WTC11 (cell line): ENCODE results near the gene ERP29. TPM values are rescaled to one million over a fixed set of nuclear protein-coding genes. Genes with fewer than 3 reads are reported as not detected.

ENCODE experiments used
- ATAC-seq: fragments of 200-7000 bp; cut with Tn5 transposase; 2 replicates; pipeline ENCODE4 v1.10.0; 2021; ENCODE audit warnings: mild to moderate bottlenecking, moderate library complexity
- CTCF ChIA-PET: fragments of 300-600 bp; sonication (Branson Sonifier 250); formaldehyde crosslinking; loops from one replicate; lab custom pipeline; 2021; ENCODE audit warnings: antibody characterized with exemption; lab: Charles Lee
- POLR2A ChIA-PET: fragments of 350-600 bp; sonication (Branson Sonifier 250); formaldehyde crosslinking; loops from one replicate; lab custom pipeline; 2021; ENCODE audit warnings: antibody characterized with exemption; lab: Charles Lee
- DNase-seq: peaks from one replicate; pipeline ENCODE4 v3.0.0; 2021; ENCODE audit warnings: low spot score
- H3K27ac Mint-ChIP-seq: 2 replicates; pipeline ENCODE4 v1.8.0; 2021; ENCODE audit warnings: mixed read lengths
- H3K27me3 Mint-ChIP-seq: 2 replicates; pipeline ENCODE4 v1.8.0; 2021; ENCODE audit warnings: low read depth, mild to moderate bottlenecking, moderate library complexity, mixed read lengths
- H3K36me3 Mint-ChIP-seq: 2 replicates; pipeline ENCODE4 v1.8.0; 2021; ENCODE audit warnings: mixed read lengths
- H3K4me1 Mint-ChIP-seq: 2 replicates; pipeline ENCODE4 v1.8.0; 2022; ENCODE audit warnings: mixed read lengths
- H3K4me3 Mint-ChIP-seq: 2 replicates; pipeline ENCODE4 v1.8.0; 2021; ENCODE audit warnings: mild to moderate bottlenecking, moderate library complexity, mixed read lengths
- H3K9me3 Mint-ChIP-seq: 2 replicates; pipeline ENCODE4 v1.8.0; 2021; ENCODE audit warnings: mixed read lengths
- ELF4 ChIP-seq: sonication (generic); formaldehyde crosslinking; IDR thresholded peaks from 2 replicates; pipeline ENCODE4 v1.8.1; 2022; ENCODE audit warnings: low read depth, mild to moderate bottlenecking, moderate library complexity, missing genetic modification reagents
- FOXK1 ChIP-seq: sonication (generic); formaldehyde crosslinking; IDR thresholded peaks from 2 replicates; pipeline ENCODE4 v1.8.0; 2022; ENCODE audit warnings: mild to moderate bottlenecking, moderate library complexity, missing genetic modification reagents
- GTF2I ChIP-seq: fragments of 250-450 bp; sonication (Bioruptor Pico); conservative IDR thresholded peaks from 2 replicates; pipeline ENCODE4 v1.4.0; 2021; ENCODE audit warnings: mild to moderate bottlenecking
- HMGA2 ChIP-seq: fragments of 250-450 bp; sonication (Bioruptor Pico); IDR thresholded peaks from 2 replicates; pipeline ENCODE4 v1.4.0; 2021; ENCODE audit warnings: mild to moderate bottlenecking, moderate library complexity
- IRF2 ChIP-seq: sonication (generic); formaldehyde crosslinking; IDR thresholded peaks from 2 replicates; pipeline ENCODE4 v1.8.0; 2022; ENCODE audit warnings: low read depth, missing genetic modification reagents, borderline replicate concordance
- NFATC4 ChIP-seq: fragments of 250-450 bp; sonication (Bioruptor Pico); IDR thresholded peaks from 2 replicates; pipeline ENCODE4 v1.9.0; 2021; ENCODE audit warnings: mild to moderate bottlenecking
- NFE2L1 ChIP-seq: sonication (generic); formaldehyde crosslinking; IDR thresholded peaks from 2 replicates; pipeline ENCODE4 v1.8.1; 2023; ENCODE audit warnings: missing genetic modification reagents
- RORB ChIP-seq: fragments of 250-450 bp; sonication (Bioruptor Pico); IDR thresholded peaks from 2 replicates; pipeline ENCODE4 v1.9.0; 2021; ENCODE audit warnings: mild to moderate bottlenecking
- SP1 ChIP-seq: sonication (generic); formaldehyde crosslinking; conservative IDR thresholded peaks from 2 replicates; pipeline ENCODE4 v1.8.1; 2022; ENCODE audit warnings: missing genetic modification reagents
- TCF7 ChIP-seq: sonication (generic); formaldehyde crosslinking; IDR thresholded peaks from 2 replicates; pipeline ENCODE4 v1.8.0; 2022; ENCODE audit warnings: mild to moderate bottlenecking, low read depth, missing genetic modification reagents, moderate library complexity
- ZNF219 ChIP-seq: sonication (generic); formaldehyde crosslinking; IDR thresholded peaks from 2 replicates; pipeline ENCODE4 v1.8.0; 2023; ENCODE audit warnings: missing genetic modification reagents, mild to moderate bottlenecking, borderline replicate concordance
- ZNF396 ChIP-seq: fragments of 250-450 bp; sonication (Bioruptor Pico); IDR thresholded peaks from 2 replicates; pipeline ENCODE4 v1.8.0; 2021; ENCODE audit warnings: mild to moderate bottlenecking, moderate library complexity, borderline replicate concordance
- total RNA-seq: library from RNA; stranded (reverse); gene quantifications from 3 replicates; pipeline ENCODE4 v1.2.3, GENCODE V29; 2021
- TF ChIP-seq, protein P1 (sequence below): sonication (generic); formaldehyde crosslinking; conservative IDR thresholded peaks from 2 replicates; pipeline ENCODE4 v1.8.1; 2022; ENCODE audit warnings: mild to moderate bottlenecking, missing genetic modification reagents
- TF ChIP-seq, protein P2 (sequence below): sonication (generic); formaldehyde crosslinking; conservative IDR thresholded peaks from 2 replicates; pipeline ENCODE4 v1.8.1; 2023; ENCODE audit warnings: mild to moderate bottlenecking, low read depth, missing genetic modification reagents, moderate library complexity
- TF ChIP-seq, protein P3 (sequence below): sonication (generic); formaldehyde crosslinking; IDR thresholded peaks from 2 replicates; pipeline ENCODE4 v1.8.1; 2023; ENCODE audit warnings: mild to moderate bottlenecking, missing genetic modification reagents
- TF ChIP-seq, protein P4 (sequence below): sonication (generic); formaldehyde crosslinking; IDR thresholded peaks from 2 replicates; pipeline ENCODE4 v1.8.1; 2022; ENCODE audit warnings: mild to moderate bottlenecking, moderate library complexity, missing genetic modification reagents
- TF ChIP-seq, protein P5 (sequence below): fragments of 200-600 bp; IDR thresholded peaks from 2 replicates; pipeline ENCODE4 v1.8.0; 2022; ENCODE audit warnings: antibody characterized with exemption
- TF ChIP-seq, protein P6 (sequence below): sonication (generic); formaldehyde crosslinking; IDR thresholded peaks from 2 replicates; pipeline ENCODE4 v1.8.1; 2023; ENCODE audit warnings: mild to moderate bottlenecking, missing genetic modification reagents, moderate library complexity

The ERP29 gene
- total RNA-seq, 1 experiment from 2014 or later = 162 TPM

DNA sequence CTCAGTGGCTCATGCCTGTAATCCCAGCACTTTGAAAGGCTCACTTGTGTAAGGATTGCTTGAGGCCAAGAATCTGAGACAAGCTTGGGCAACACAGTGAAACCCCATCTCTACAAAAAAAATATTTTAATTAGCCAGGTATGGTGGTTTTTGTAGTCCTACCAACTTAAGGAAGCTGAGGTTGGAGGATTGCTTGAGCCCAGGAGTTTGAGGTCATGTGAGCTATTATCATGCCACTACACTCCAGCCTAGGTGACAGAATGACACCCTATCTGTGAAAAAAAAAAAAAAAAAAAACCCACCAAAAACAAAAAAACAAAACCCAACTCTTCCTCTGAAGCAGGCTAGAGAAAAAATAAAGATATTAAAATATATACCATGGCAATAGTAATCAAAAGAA, 41.4 kb upstream of the ERP29 start:
- peaks cover 18% of the 10 kb centered on the region for H3K9me3 Mint-ChIP-seq
- H3K36me3 Mint-ChIP-seq = peaks cover 14% of the 10 kb centered on the region
- TF ChIP-seq FOXK1 (CRISPR knock-in tag) (no peak), ZNF396 (CRISPR knock-in tag) (no peak), NFE2L1 (CRISPR knock-in tag) (no peak), SP1 (CRISPR knock-in tag) (no peak), GTF2I (no peak), ELF4 (CRISPR knock-in tag) (no peak), IRF2 (CRISPR knock-in tag) (no peak), HMGA2 (no peak), ZNF219 (CRISPR knock-in tag) (no peak), NFATC4 (CRISPR knock-in tag) (no peak), RORB (CRISPR knock-in tag) (no peak), TCF7 (no peak)
- TF ChIP-seq, protein P1, sequence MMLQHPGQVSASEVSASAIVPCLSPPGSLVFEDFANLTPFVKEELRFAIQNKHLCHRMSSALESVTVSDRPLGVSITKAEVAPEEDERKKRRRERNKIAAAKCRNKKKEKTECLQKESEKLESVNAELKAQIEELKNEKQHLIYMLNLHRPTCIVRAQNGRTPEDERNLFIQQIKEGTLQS = no peak
- TF ChIP-seq, protein P2, sequence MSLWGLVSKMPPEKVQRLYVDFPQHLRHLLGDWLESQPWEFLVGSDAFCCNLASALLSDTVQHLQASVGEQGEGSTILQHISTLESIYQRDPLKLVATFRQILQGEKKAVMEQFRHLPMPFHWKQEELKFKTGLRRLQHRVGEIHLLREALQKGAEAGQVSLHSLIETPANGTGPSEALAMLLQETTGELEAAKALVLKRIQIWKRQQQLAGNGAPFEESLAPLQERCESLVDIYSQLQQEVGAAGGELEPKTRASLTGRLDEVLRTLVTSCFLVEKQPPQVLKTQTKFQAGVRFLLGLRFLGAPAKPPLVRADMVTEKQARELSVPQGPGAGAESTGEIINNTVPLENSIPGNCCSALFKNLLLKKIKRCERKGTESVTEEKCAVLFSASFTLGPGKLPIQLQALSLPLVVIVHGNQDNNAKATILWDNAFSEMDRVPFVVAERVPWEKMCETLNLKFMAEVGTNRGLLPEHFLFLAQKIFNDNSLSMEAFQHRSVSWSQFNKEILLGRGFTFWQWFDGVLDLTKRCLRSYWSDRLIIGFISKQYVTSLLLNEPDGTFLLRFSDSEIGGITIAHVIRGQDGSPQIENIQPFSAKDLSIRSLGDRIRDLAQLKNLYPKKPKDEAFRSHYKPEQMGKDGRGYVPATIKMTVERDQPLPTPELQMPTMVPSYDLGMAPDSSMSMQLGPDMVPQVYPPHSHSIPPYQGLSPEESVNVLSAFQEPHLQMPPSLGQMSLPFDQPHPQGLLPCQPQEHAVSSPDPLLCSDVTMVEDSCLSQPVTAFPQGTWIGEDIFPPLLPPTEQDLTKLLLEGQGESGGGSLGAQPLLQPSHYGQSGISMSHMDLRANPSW (CRISPR knock-in tag) = no peak
- TF ChIP-seq, protein P3, sequence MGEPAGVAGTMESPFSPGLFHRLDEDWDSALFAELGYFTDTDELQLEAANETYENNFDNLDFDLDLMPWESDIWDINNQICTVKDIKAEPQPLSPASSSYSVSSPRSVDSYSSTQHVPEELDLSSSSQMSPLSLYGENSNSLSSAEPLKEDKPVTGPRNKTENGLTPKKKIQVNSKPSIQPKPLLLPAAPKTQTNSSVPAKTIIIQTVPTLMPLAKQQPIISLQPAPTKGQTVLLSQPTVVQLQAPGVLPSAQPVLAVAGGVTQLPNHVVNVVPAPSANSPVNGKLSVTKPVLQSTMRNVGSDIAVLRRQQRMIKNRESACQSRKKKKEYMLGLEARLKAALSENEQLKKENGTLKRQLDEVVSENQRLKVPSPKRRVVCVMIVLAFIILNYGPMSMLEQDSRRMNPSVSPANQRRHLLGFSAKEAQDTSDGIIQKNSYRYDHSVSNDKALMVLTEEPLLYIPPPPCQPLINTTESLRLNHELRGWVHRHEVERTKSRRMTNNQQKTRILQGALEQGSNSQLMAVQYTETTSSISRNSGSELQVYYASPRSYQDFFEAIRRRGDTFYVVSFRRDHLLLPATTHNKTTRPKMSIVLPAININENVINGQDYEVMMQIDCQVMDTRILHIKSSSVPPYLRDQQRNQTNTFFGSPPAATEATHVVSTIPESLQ (CRISPR knock-in tag) = no peak
- TF ChIP-seq, protein P4, sequence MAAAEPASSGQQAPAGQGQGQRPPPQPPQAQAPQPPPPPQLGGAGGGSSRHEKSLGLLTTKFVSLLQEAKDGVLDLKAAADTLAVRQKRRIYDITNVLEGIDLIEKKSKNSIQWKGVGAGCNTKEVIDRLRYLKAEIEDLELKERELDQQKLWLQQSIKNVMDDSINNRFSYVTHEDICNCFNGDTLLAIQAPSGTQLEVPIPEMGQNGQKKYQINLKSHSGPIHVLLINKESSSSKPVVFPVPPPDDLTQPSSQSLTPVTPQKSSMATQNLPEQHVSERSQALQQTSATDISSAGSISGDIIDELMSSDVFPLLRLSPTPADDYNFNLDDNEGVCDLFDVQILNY = no peak
- TF ChIP-seq, protein P5, sequence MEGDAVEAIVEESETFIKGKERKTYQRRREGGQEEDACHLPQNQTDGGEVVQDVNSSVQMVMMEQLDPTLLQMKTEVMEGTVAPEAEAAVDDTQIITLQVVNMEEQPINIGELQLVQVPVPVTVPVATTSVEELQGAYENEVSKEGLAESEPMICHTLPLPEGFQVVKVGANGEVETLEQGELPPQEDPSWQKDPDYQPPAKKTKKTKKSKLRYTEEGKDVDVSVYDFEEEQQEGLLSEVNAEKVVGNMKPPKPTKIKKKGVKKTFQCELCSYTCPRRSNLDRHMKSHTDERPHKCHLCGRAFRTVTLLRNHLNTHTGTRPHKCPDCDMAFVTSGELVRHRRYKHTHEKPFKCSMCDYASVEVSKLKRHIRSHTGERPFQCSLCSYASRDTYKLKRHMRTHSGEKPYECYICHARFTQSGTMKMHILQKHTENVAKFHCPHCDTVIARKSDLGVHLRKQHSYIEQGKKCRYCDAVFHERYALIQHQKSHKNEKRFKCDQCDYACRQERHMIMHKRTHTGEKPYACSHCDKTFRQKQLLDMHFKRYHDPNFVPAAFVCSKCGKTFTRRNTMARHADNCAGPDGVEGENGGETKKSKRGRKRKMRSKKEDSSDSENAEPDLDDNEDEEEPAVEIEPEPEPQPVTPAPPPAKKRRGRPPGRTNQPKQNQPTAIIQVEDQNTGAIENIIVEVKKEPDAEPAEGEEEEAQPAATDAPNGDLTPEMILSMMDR = no peak
- TF ChIP-seq, protein P6, sequence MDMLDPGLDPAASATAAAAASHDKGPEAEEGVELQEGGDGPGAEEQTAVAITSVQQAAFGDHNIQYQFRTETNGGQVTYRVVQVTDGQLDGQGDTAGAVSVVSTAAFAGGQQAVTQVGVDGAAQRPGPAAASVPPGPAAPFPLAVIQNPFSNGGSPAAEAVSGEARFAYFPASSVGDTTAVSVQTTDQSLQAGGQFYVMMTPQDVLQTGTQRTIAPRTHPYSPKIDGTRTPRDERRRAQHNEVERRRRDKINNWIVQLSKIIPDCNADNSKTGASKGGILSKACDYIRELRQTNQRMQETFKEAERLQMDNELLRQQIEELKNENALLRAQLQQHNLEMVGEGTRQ (CRISPR knock-in tag) = no peak
- CTCF ChIA-PET = interaction anchor here (0.6 kb wide), 1 partner anchor 968 kb away, joined by 5 read pairs; no protein-coding TSS in a partner anchor
- H3K4me1 Mint-ChIP-seq = no peaks in the 10 kb centered on the region
- no peak for ATAC-seq
- no peak overlapping the region for H3K4me3 Mint-ChIP-seq
- no peak for DNase-seq
- H3K27ac Mint-ChIP-seq = no peak overlapping the region
- no peaks in the 10 kb centered on the region; the same call in 1 of the 2 replicates for H3K27me3 Mint-ChIP-seq
- POLR2A ChIA-PET = no interaction called here
